Progenitor cell of endocrine pancreas (in vitro differentiated cells): ENCODE results near the gene RASL10B. TPM values are rescaled to one million over a fixed set of nuclear protein-coding genes. Genes with fewer than 3 reads are reported as not detected.

Source experiments
- DNase-seq: peaks from one replicate; pipeline ENCODE4 v3.0.0; 2021; ENCODE audit warnings: low spot score; ENCODE audit not compliant: unreplicated experiment
- H3K27ac Mint-ChIP-seq: 2 replicates; pipeline ENCODE4 v1.8.0; 2021; ENCODE audit warnings: mild to moderate bottlenecking, moderate library complexity, mixed read lengths
- H3K27me3 Mint-ChIP-seq: 2 replicates; pipeline ENCODE4 v1.8.0; 2021; ENCODE audit warnings: mixed read lengths
- H3K36me3 Mint-ChIP-seq: 2 replicates; pipeline ENCODE4 v1.8.0; 2022; ENCODE audit warnings: mixed read lengths; ENCODE audit not compliant: insufficient read depth
- H3K4me1 Mint-ChIP-seq: 2 replicates; pipeline ENCODE4 v1.8.0; 2021; ENCODE audit warnings: low read depth, mixed read lengths
- H3K4me3 Mint-ChIP-seq: 2 replicates; pipeline ENCODE4 v1.8.0; 2021; ENCODE audit warnings: low read depth, mild to moderate bottlenecking, moderate library complexity, mixed read lengths
- H3K9me3 Mint-ChIP-seq: 2 replicates; pipeline ENCODE4 v1.8.0; 2021; ENCODE audit warnings: low read depth, mixed read lengths
- CTCF ChIP-seq: fragments of 200-600 bp; sonication (generic); IDR thresholded peaks from one replicate; pipeline ENCODE4 v1.5.0; 2021; ENCODE audit warnings: antibody characterized with exemption, mild to moderate bottlenecking; ENCODE audit not compliant: unreplicated experiment
- total RNA-seq: library from RNA; stranded (reverse); gene quantifications from 2 replicates; pipeline ENCODE4 v1.2.1, GENCODE V29; 2021

The RASL10B gene
- total RNA-seq, 1 donor from 2014 or later, result 13.7 TPM

- no peak for TF ChIP-seq CTCF
- peaks cover 4% of the 10 kb centered on the region for H3K4me1 Mint-ChIP-seq
- DNase-seq, result no peak
- H3K36me3 Mint-ChIP-seq, result no peaks in the 10 kb centered on the region
- H3K9me3 Mint-ChIP-seq, result no peaks in the 10 kb centered on the region
- H3K4me3 Mint-ChIP-seq, result no peak overlapping the region
- peaks cover 12% of the 10 kb centered on the region for H3K27me3 Mint-ChIP-seq
- no peak overlapping the region for H3K27ac Mint-ChIP-seq
Measured at GRCh38 chr17:35765756-35766488, 34.5 kb downstream of the RASL10B start.

- Mint-ChIP-seq H3K9me3 (no peaks in the 10 kb centered on the region), H3K27me3 (peaks cover 12% of the 10 kb centered on the region), H3K36me3 (no peaks in the 10 kb centered on the region), H3K27ac (no peak overlapping the region), H3K4me1 (peaks cover 4% of the 10 kb centered on the region), H3K4me3 (no peak overlapping the region)
- no peak for DNase-seq
- TF ChIP-seq CTCF, result no peak
Measured at GRCh38 chr17:35766489-35766877, 35.0 kb downstream of the RASL10B start.

- peak; percentile 54 for TF ChIP-seq CTCF
- H3K9me3 Mint-ChIP-seq, result no peaks in the 10 kb centered on the region
- H3K27ac Mint-ChIP-seq, result no peak overlapping the region
- H3K4me1 Mint-ChIP-seq, result peaks cover 4% of the 10 kb centered on the region
- DNase-seq, result no peak
- H3K27me3 Mint-ChIP-seq, result peaks cover 15% of the 10 kb centered on the region
- no peak overlapping the region for H3K4me3 Mint-ChIP-seq
- no peaks in the 10 kb centered on the region for H3K36me3 Mint-ChIP-seq
Measured at GRCh38 chr17:35766903-35767510, 35.6 kb downstream of the RASL10B start.

- peaks cover 5% of the 10 kb centered on the region for H3K4me1 Mint-ChIP-seq
- no peaks in the 10 kb centered on the region for H3K9me3 Mint-ChIP-seq
- H3K4me3 Mint-ChIP-seq, result no peak overlapping the region
- H3K27ac Mint-ChIP-seq, result no peak overlapping the region
- H3K36me3 Mint-ChIP-seq, result no peaks in the 10 kb centered on the region
- no peak for TF ChIP-seq CTCF
- peaks cover 24% of the 10 kb centered on the region for H3K27me3 Mint-ChIP-seq
- DNase-seq, result no peak
Measured at GRCh38 chr17:35768797-35769196, 37.4 kb downstream of the RASL10B start.

- no peaks in the 10 kb centered on the region for H3K9me3 Mint-ChIP-seq
- no peak overlapping the region for H3K4me3 Mint-ChIP-seq
- no peaks in the 10 kb centered on the region for H3K36me3 Mint-ChIP-seq
- DNase-seq, result no peak
- TF ChIP-seq CTCF, result no peak
- H3K4me1 Mint-ChIP-seq, result peaks cover 2% of the 10 kb centered on the region
- no peak overlapping the region for H3K27ac Mint-ChIP-seq
- peaks cover 26% of the 10 kb centered on the region for H3K27me3 Mint-ChIP-seq
Measured at GRCh38 chr17:35769895-35770486, 38.6 kb downstream of the RASL10B start.
